Smooth muscle cell of the coronary artery (primary cell): ENCODE results near the gene DOP1A. TPM values are rescaled to one million over a fixed set of nuclear protein-coding genes. Genes with fewer than 3 reads are reported as not detected.

ENCODE experiments used
- total RNA-seq: library from RNA; depleted of rRNA; stranded (reverse); fragments of >200 nt; gene quantifications from 2 replicates; pipeline ENCODE4 v1.2.3, GENCODE V29; 2014; ENCODE audit warnings: low replicate concordance

DOP1A gene, protein sequence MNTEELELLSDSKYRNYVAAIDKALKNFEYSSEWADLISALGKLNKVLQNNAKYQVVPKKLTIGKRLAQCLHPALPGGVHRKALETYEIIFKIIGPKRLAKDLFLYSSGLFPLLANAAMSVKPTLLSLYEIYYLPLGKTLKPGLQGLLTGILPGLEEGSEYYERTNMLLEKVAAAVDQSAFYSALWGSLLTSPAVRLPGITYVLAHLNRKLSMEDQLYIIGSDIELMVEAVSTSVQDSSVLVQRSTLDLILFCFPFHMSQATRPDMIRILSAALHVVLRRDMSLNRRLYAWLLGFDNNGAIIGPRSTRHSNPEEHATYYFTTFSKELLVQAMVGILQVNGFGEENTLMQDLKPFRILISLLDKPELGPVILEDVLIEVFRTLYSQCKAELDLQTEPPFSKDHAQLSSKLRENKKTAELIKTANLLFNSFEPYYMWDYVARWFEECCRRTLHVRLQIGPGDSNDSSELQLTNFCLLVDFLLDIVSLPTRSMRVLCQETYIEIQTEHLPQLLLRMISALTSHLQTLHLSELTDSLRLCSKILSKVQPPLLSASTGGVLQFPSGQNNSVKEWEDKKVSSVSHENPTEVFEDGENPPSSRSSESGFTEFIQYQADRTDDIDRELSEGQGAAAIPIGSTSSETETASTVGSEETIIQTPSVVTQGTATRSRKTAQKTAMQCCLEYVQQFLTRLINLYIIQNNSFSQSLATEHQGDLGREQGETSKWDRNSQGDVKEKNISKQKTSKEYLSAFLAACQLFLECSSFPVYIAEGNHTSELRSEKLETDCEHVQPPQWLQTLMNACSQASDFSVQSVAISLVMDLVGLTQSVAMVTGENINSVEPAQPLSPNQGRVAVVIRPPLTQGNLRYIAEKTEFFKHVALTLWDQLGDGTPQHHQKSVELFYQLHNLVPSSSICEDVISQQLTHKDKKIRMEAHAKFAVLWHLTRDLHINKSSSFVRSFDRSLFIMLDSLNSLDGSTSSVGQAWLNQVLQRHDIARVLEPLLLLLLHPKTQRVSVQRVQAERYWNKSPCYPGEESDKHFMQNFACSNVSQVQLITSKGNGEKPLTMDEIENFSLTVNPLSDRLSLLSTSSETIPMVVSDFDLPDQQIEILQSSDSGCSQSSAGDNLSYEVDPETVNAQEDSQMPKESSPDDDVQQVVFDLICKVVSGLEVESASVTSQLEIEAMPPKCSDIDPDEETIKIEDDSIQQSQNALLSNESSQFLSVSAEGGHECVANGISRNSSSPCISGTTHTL (N-terminal part only)
- total RNA-seq, result 20.5 and 43.5 TPM in 2 replicates

DNA sequence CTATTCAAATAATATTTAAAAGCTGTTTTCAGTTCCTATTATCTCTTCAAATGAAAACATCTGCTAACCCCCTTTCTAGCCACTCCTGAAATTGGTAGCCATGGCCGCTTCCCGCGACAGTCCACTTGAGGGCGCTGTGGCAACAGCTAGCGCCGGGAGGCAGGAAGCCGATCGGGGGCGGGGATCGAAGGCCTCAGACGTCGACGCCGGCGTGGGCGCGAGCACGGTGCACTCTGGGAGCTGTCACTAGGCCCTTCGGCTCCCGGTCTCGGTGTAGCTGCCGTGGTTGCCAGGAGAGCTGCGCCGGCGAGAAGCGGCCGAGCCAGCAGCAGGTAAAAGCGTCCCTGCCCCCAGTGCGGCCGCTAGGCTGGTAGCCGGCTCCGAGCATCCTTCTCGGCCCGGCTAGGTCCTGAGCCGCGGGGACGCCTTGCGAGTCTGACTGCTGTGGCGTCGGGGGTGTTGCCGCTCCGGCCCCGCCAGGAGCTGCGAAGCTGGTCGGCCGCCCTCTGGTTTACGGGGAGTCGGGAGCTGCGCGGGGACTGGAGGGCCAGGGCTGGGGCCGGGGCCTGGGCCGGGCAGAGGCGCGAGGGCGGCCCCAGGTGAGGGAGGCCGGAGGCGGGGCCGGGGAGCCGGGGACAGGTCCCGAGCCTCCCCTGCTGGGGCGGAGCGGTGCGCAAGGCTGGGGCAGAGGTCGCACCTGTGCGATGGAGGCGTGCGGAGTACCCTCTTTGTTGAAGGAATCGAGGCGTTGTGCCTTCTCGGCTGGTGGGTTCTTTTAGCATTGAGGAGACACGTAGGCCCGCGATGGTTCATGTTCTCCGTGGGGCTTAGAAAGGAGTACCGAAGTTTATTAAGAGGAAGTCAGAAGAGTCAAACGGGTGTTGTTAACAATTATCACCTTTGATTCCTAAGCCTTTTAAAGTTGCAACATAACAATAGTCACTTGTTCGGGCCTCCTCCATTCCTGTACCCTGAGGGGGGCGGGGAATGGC is at the start of gene DOP1A:
Gene DOP1A, plus strand, starts transcription at position 224 of the 992 bp plus-strand sequence. CDS start 29,307 bp downstream, outside the sequence.

DNA sequence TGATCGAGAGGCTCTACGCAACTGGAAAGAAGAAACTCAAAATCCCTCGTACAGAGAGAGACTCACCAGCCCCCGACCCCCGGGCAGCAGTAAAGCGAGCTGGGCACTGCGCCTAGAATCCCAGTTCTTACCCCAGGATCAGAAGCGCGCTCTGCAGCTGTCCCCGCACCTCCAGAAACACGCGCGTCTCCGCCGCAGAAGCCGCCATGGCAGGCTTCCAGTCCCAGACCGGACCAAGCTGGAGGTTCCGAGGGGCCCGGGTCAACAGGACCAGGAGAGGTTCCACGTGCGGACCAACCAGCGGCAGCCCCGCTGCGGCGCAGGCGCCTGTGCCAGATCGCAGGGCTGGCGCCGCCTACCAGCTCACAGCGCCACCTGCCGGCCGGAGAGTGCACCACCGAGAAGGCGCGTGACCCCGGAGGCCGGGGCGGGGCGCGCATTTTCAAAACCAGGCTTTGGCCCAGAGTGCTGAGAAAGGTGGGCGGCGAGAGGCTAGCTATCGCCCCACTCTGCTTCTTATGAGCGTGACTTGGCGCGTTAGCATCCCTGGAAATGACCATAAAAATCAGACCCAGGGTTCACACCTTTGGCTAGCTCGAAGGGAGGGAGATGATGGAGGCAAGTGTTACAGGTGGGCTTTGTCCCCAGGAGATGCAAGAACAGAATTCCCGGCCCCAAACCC is 1.8 kb upstream of the DOP1A start, which contains the start of gene UBE3D:
Gene UBE3D, minus strand, starts transcription at position 331 of the 682 bp plus-strand sequence. Its CDS starts 123 bp downstream, at position 208.

DNA sequence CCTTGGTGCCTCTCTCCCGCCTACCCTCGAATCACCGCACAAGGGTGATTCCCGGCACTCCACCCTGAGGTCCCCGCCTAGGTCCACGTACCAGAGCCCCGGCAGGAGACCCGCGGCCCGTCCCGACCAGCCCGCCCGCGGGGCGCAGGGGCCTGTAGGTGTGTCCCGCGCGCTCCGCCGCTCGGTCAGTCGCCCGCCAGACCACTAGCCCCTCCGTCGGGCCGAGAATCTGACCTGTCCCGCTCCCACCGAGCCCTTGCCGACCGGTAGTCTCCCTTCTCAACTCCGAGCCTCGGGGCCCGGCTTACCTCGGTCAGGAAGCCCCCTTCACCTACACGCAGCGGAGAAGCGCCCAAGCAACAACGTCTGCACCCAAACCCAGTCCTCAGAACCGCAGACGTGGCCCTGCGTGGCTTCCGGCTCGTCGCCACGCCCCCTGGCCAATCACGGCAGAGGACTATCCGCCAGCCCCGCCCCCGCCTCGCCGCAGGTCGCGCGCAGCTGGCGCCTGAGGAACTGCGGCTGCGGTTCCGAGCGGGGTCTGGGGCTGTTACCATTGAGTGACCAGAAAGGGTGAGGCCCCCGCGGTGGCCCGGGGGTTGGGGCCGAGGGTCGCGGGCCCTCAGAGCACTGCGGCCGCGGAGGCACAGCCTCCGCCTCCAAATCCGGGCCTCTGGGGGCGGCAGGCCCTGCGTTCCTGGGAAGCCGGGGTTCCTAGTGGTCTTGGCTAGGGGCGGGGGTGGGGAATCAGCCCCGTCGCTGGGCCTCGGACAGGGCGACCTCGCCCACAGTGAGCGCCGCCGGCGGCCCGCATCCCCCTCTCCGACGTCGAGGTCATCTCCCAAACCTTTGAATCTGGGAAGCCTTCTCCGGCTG is 125.6 kb downstream of the DOP1A start, which contains the start of the genes PGM3 and RWDD2A:
Gene PGM3, minus strand, starts transcription at position 395 of the 876 bp plus-strand sequence. CDS start 2,253 bp downstream, outside the sequence.
Gene RWDD2A, plus strand, starts transcription at position 487 of the 876 bp plus-strand sequence. CDS start 1,095 bp downstream, outside the sequence.

Other genes starting within 250 kb of the DOP1A start
- gene UBE3D, start 1.8 kb upstream of the DOP1A start, total RNA-seq, result 4.7 and 5.5 TPM in 2 replicates
- gene PGM3, start 125.6 kb downstream of the DOP1A start, total RNA-seq, result 105 and 186 TPM in 2 replicates
- gene RWDD2A, start 125.7 kb downstream of the DOP1A start, total RNA-seq, result 2.6 and 7.1 TPM in 2 replicates